ENCODE measurements around the gene SLC10A7. TPM values are rescaled to one million over a fixed set of nuclear protein-coding genes. Genes with fewer than 3 reads are reported as not detected.

The SLC10A7 gene
- total and polyA plus RNA-seq, 2 of the 8 experiments (the other 6 are each of a cell fraction or from before 2014, with no cell fraction given): 2.5 to 2.9 TPM

DNA sequence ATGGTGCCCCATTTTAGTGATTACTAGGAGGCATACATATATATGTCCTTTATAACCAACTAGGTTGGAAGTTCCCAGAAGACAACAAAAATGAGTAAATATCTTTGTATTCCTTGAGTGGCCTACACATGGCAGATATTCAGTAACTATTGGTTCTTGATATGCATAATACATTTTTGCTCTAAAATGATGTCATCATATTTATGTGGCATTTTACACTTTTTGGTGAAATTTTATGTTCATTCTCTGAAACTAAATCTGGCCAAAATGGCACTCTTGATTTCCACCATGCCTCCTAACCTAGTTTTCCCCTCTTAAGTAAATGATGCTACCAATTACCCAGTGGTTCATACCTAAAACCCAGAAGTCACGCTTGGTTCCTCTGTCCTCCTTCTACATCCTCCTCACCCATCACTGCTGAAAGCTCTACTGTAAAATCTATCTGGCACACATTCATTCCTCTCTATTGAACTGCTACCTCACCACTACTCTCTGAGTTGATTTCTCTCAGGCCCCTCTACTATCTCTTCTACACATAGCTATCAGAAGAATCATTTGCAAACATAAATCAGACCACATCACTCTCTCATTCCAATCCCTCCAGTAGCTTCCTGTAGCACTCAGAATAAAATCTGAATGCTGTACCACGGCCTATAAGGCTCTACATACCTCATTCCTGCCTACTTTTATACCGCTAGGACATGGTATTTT is 13.4 kb downstream of the SLC10A7 start (continued):
- TF ChIP-seq YY1 (IDR thresholded peaks at IDR 0.05; ENCODE audit: low read depth, low read length): no peak
